Measurements from ENCODE around the gene HNMT.
"Not testable (repeated sequence)": the region's sequence is repeated elsewhere in the genome, so short reads cannot be mapped to it uniquely, and the experiment has no call there.

HNMT gene

DNA sequence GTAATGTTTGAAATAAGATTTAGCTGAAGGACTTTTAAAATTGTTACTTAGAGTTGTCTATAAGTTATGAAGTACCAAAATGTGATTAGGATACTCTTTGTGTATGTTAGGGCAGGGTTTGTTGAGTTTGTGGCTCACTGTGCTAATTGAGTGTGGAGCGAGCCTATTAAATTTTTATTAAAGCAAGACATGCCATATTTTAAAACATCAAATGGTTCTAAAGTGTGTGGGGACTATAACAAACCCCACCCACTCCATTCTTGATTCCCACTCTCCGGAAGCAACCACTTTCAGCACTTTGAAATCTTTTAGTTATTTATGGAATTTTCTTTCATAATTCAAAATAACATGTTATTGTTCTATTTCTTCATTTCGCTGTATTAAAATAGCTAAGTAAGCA is 1.8 kb downstream of the HNMT start:
- TF ChIP-seq, protein P1, sequence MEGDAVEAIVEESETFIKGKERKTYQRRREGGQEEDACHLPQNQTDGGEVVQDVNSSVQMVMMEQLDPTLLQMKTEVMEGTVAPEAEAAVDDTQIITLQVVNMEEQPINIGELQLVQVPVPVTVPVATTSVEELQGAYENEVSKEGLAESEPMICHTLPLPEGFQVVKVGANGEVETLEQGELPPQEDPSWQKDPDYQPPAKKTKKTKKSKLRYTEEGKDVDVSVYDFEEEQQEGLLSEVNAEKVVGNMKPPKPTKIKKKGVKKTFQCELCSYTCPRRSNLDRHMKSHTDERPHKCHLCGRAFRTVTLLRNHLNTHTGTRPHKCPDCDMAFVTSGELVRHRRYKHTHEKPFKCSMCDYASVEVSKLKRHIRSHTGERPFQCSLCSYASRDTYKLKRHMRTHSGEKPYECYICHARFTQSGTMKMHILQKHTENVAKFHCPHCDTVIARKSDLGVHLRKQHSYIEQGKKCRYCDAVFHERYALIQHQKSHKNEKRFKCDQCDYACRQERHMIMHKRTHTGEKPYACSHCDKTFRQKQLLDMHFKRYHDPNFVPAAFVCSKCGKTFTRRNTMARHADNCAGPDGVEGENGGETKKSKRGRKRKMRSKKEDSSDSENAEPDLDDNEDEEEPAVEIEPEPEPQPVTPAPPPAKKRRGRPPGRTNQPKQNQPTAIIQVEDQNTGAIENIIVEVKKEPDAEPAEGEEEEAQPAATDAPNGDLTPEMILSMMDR (IDR thresholded peaks at IDR 0.05; ENCODE audit: extremely low read depth, missing control alignments) = no peak
- DNase-seq (ENCODE audit: low spot score) = no peak

DNA sequence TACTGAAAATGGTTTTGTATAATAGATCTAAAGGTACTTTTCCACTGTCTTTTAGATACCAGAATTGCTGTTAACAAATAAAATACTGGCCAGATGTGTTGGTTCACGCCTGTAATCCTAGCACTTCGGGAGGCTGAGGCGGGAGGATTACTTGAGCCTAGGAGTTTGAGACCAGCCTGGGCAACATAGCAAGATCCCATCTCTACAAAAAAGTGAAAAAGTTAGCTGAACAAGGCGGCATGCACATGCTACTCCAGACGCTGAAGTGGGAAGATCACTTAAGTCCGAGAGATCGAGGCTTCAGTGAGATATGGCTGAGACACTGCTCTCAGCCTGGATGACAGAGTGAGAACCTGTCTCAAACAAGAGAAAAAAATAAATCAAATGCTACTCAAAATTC is 2.8 kb downstream of the HNMT start:
- TF ChIP-seq, protein P1 (IDR thresholded peaks at IDR 0.05; ENCODE audit: extremely low read depth, missing control alignments) = no peak
- no peak for DNase-seq (ENCODE audit: low spot score)

DNA sequence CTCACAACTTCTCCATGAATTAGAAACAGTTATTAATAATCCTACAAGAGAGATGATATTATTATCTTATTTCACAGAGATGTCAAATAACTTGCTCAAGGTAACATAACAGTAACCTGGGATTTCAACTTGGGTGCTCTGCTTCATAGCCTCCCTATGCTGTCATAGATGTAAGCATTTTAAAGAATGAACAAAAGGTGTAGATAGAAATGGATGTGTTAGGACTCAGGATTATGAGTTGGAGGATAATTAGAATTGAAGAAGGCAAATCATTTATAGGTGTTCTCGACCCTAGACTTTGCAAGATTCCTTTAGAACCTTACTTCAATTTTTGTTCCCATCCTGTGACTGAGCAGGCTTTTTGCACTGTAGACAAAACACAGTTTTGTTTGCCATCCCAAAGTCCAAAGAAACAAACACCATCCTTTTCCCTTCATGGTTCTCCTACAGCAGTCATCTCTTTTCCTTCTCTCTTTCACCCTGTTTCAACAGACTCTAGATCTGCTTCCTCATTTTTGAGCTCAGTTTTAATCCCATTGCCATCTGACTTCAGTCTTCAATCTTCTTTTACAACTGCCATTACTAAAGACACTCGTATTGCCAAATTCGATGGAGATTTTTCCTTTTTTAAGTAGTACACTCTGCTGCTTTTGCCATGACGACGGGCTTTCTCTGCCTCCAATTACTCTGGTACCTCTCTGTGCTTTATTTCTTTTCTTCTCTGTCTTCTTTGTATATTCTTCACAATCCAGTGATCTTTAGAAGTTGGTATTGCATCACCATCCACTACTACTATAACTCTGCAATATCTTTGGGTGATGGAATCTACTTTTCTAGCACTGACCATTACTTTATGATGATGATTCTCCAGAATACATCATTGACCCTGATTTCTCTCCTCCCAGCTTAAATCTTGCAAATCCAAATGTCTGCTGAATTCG is 4.5 kb downstream of the HNMT start:
- DNase-seq (ENCODE audit: low spot score) = no peak
- TF ChIP-seq, protein P1 (IDR thresholded peaks at IDR 0.05; ENCODE audit: extremely low read depth, missing control alignments) = no peak

DNA sequence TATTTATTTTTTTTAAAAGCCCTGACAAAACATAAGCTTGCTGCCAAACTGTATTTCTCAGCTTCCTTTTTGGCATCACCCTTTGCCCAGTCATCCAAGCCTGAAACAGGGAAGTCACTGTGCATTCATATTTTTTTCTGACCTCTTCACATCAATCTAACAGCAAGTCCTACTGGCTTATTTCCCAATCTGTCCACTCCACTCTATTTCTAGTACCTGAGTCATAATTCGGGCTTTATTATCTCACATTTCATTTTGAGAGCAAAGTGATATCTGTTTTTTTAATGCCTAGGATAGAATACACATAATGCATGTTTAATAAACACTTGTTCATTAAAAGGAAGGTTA is 5.1 kb downstream of the HNMT start:
- DNase-seq (ENCODE audit: low spot score) = no peak
- TF ChIP-seq, protein P1 (IDR thresholded peaks at IDR 0.05; ENCODE audit: extremely low read depth, missing control alignments) = no peak

DNA sequence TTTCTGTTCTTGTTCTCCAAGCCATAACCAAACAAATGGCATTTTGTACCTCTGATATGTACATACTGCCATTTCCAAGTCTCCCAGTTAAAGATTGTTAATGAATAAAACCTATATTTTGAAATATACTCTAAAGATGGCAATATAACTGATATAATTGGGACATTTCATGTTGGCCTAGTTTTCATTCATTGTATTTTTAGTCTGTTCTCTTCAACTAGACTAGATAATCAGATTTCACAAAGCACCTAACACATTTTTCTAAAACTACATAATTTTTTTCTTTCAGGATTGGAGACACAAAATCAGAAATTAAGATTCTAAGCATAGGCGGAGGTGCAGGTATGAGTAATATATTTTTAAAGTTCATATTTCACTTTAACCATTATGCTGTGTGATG is 5.6 kb downstream of the HNMT start:
- TF ChIP-seq, protein P1 (IDR thresholded peaks at IDR 0.05; ENCODE audit: extremely low read depth, missing control alignments) = no peak
- no peak for DNase-seq (ENCODE audit: low spot score)

DNA sequence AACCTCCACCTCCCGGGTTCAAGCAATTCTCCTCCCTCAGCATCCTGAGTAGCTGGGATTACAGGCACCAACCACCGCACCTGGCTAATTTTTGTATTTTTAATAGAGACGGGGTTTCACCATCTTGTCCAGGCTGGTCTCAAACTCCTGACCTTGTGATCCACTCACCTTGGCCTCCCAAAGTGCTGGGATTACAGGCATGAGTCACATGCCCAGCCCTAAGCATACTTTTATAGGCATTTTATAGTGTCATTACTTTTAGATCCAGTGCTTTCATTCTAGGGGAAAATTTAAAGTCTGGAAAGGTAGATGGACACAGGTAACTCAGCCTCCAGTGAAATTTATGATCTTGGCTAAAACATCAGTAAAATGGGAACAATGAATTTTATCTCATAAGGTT is 7.0 kb downstream of the HNMT start:
- not testable (repeated sequence) for DNase-seq (ENCODE audit: low spot score)

DNA sequence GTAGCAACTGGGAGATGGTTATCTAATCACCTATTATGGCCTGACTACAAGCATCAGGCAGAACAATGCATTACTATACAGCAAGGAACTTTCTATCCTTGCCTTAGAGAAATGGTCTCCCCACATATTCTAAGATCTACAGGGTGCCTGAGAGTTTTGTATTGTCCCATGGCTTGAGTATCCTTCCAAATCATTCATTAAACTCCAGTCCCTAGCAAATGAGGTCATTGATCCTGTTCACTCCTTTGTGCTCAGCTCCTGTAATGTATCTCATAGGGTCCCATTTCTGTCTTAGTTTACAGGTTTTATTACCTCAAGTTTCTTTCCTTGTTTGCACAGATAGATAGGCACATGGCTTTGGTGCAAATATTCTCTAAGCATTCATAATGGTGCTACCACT is 9.0 kb downstream of the HNMT start:
- TF ChIP-seq, protein P1 (IDR thresholded peaks at IDR 0.05; ENCODE audit: extremely low read depth, missing control alignments) = no peak
- no peak for DNase-seq (ENCODE audit: low spot score)

Data from GM20000 (cell line).